ENCODE measurements around the gene GRIN1.

GRCh38 chr9:137218212-137218753 is 79.3 kb downstream of the GRIN1 start:
- TF ChIP-seq CTCF (conservative IDR thresholded peaks at IDR 0.05; ENCODE audit: low read length) = no peak
- no peak for TF ChIP-seq EZH2phosphoT487 (IDR thresholded peaks at IDR 0.05; ENCODE audit: borderline replicate concordance)
